Kidney (tissue), 14 donors: ENCODE results near the gene PRKAG2. TPM values are rescaled to one million over a fixed set of nuclear protein-coding genes. Genes with fewer than 3 reads are reported as not detected.

Experiments used
- DNase-seq, 5 donors: peaks; one replicate each; pipeline ENCODE4 v3.0.0-alpha.2; 2013 to 2020
- FAIRE-seq: peaks from 2 replicates; lab custom pipeline; 2012; peaks lifted over from hg19 to GRCh38; lab: Jason Lieb, UNC
- H3K27ac ChIP-seq, 2 donors: one replicate each; pipeline ENCODE4 v1.7.0; 2013; ENCODE audit warnings: low read depth in 2 of 2, low read length in 2 of 2, inconsistent platforms in 1 of 2
- H3K27me3 ChIP-seq: one replicate; pipeline ENCODE4 v1.7.1; 2013; ENCODE audit warnings: low read length, inconsistent platforms; ENCODE audit not compliant: control insufficient read depth, insufficient read depth
- H3K36me3 ChIP-seq, 3 donors: one replicate each; pipeline versions ENCODE4 v1.7.0 to v1.7.1; 2013; ENCODE audit warnings: low read length in 3 of 3, control low read depth in 1 of 3, inconsistent platforms in 1 of 3; ENCODE audit not compliant: insufficient read depth in 3 of 3, control insufficient read depth in 2 of 3
- H3K4me1 ChIP-seq, 3 donors: one replicate each; pipeline versions ENCODE4 v1.7.0 to v1.7.1; 2013; ENCODE audit warnings: low read length in 3 of 3, inconsistent platforms in 1 of 3, low read depth in 1 of 3; ENCODE audit not compliant: control insufficient read depth in 2 of 3, insufficient read depth in 2 of 3
- H3K4me3 ChIP-seq, 3 donors: one replicate each; pipeline versions ENCODE4 v1.7.0 to v1.8.1; 2013; ENCODE audit warnings: low read length in 3 of 3, control low read depth in 1 of 3, inconsistent platforms in 1 of 3
- H3K9ac ChIP-seq, 3 donors: one replicate each; pipeline versions ENCODE4 v1.7.0 to v1.7.1; 2013; ENCODE audit warnings: low read length in 3 of 3, control low read depth in 1 of 3, inconsistent platforms in 1 of 3
- H3K9me3 ChIP-seq, 3 donors: one replicate each; pipeline versions ENCODE4 v1.7.0 to v1.7.1; 2013; ENCODE audit warnings: low read length in 3 of 3, control low read depth in 1 of 3, inconsistent platforms in 1 of 3; ENCODE audit not compliant: control insufficient read depth in 2 of 3, insufficient read depth in 1 of 3
- CTCF ChIP-seq: IDR thresholded peaks from 3 replicates; pipeline ENCODE4 v1.5.1; 2012; ENCODE audit warnings: mild to moderate bottlenecking, moderate library complexity, borderline replicate concordance; ENCODE audit not compliant: insufficient read depth; ENCODE audit errors: extremely low read depth
- intact Hi-C: fragments of 100-400 bp; cut with DNase I; formaldehyde crosslinking; loops from one replicate; pipeline ENCODE4 v1.11.1; 2022
- polyA plus RNA-seq: library from polyadenylated mRNA; stranded (reverse); fragments of 350-450 nt; fragmentation: Illumina TruSeq; extraction: RNeasy Lipid Tissue Mini Kit (QIAGEN cat#74804); gene quantifications from one replicate; pipeline ENCODE4 v1.2.3, GENCODE V29; 2014; ENCODE audit warnings: low read depth, low replicate concordance; ENCODE audit not compliant: insufficient read depth
- total RNA-seq: library from RNA; stranded (reverse); fragmentation: NEBNext Ultra II Directional; extraction: Animal tissue kit (Norgen Biotek cat#: 25700); gene quantifications from one replicate; pipeline ENCODE4 v1.2.1, GENCODE V29; 2021
- donor health status: control.
- donor health status: control.
- donor health status: control.
- donor health status: control.
- donor health status: control.
- donor health status: DM: yes; HTN: yes; CAD: no.
- donor health status: Normal renal cell carcinoma (clear cell type).

PRKAG2 gene
- total and polyA plus RNA-seq, 2 donors from 2014 or later: 40.7 to 40.9 TPM

- Histone ChIP-seq H3K27ac (no peak overlapping the region), H3K27me3 (no peaks in the 10 kb centered on the region), H3K9ac (no peak overlapping the region), H3K9me3 (no peaks in the 10 kb centered on the region), H3K4me3 (no peak overlapping the region), H3K36me3 (no peaks in the 10 kb centered on the region), H3K4me1 (peaks cover 0 to 14% (median 8%) of the 10 kb centered on the region in 3 donors)
- DNase-seq: no peak
- FAIRE-seq: no peak
- intact Hi-C loops: no loop called here
- no peak for TF ChIP-seq CTCF
Observed at GRCh38 chr7:151514461-151515275, 362.2 kb downstream of the PRKAG2 start.

- H3K4me3 ChIP-seq: no peak overlapping the region
- no peak overlapping the region for H3K9ac ChIP-seq
- no peak for DNase-seq
- no peak for FAIRE-seq
- intact Hi-C loops: no loop called here
- no peaks in the 10 kb centered on the region for H3K36me3 ChIP-seq
- H3K27me3 ChIP-seq: no peaks in the 10 kb centered on the region
- TF ChIP-seq CTCF: no peak
- no peak overlapping the region for H3K27ac ChIP-seq
- H3K4me1 ChIP-seq: peaks cover 0 to 13% (median 11%) of the 10 kb centered on the region in 3 donors
- H3K9me3 ChIP-seq: no peaks in the 10 kb centered on the region
Observed at GRCh38 chr7:151513133-151513532, 363.8 kb downstream of the PRKAG2 start.

- H3K36me3 ChIP-seq: no peaks in the 10 kb centered on the region
- FAIRE-seq (no peak), DNase-seq (no peak)
- H3K4me1 ChIP-seq: peaks cover 0 to 5% (median 3%) of the 10 kb centered on the region in 3 donors
- intact Hi-C loops: no loop called here
- H3K4me3 ChIP-seq: no peak overlapping the region
- TF ChIP-seq CTCF: no peak
- no peaks in the 10 kb centered on the region for H3K9me3 ChIP-seq
- H3K27ac ChIP-seq: no peak overlapping the region
- no peak overlapping the region for H3K9ac ChIP-seq
- no peaks in the 10 kb centered on the region for H3K27me3 ChIP-seq
Observed at GRCh38 chr7:151512353-151512752, 364.6 kb downstream of the PRKAG2 start.
